H9 (cell line): ENCODE data around the gene NDUFV2. TPM values are rescaled to one million over a fixed set of nuclear protein-coding genes. Genes with fewer than 3 reads are reported as not detected.

Source experiments
- DNase-seq: peaks from one replicate; pipeline ENCODE4 v3.0.0-alpha.2; 2017
- H2AFZ ChIP-seq: one replicate; pipeline ENCODE4 v1.6.1; 2013; ENCODE audit warnings: mild to moderate bottlenecking, low read length, control low read depth, moderate library complexity
- H2AK5ac ChIP-seq: 2 replicates; pipeline ENCODE4 v1.6.1; 2013; ENCODE audit warnings: low read length, control low read depth, mixed read lengths; ENCODE audit not compliant: insufficient read length
- H2BK120ac ChIP-seq: one replicate; pipeline ENCODE4 v1.6.1; 2013; ENCODE audit warnings: low read depth, mild to moderate bottlenecking, low read length, control low read depth, inconsistent platforms; ENCODE audit not compliant: poor library complexity, severe bottlenecking
- H2BK12ac ChIP-seq: 2 replicates; pipeline ENCODE4 v1.6.1; 2013; ENCODE audit warnings: low read length, control low read depth, mixed read lengths, low read depth; ENCODE audit not compliant: insufficient read length
- H2BK15ac ChIP-seq: 2 replicates; pipeline ENCODE4 v1.6.1; 2013; ENCODE audit warnings: low read depth, low read length, control low read depth
- H2BK20ac ChIP-seq: one replicate; pipeline ENCODE4 v1.6.1; 2013; ENCODE audit warnings: low read depth, mild to moderate bottlenecking, low read length, control low read depth, inconsistent platforms; ENCODE audit not compliant: poor library complexity, severe bottlenecking
- H2BK5ac ChIP-seq: 2 replicates; pipeline ENCODE4 v1.6.1; 2013; ENCODE audit warnings: low read length, control low read depth, mixed read lengths; ENCODE audit not compliant: insufficient read length
- H3K14ac ChIP-seq: 2 replicates; pipeline ENCODE4 v1.6.1; 2013; ENCODE audit warnings: low read length, control low read depth; ENCODE audit not compliant: insufficient read depth
- H3K18ac ChIP-seq: 2 replicates; pipeline ENCODE4 v1.6.1; 2013; ENCODE audit warnings: low read depth, mild to moderate bottlenecking, mixed read lengths, low read length, control low read depth; ENCODE audit not compliant: insufficient read length
- H3K23ac ChIP-seq: 2 replicates; pipeline ENCODE4 v1.6.1; 2013; ENCODE audit warnings: low read length, control low read depth, mixed read lengths, low read depth; ENCODE audit not compliant: insufficient read length
- H3K23me2 ChIP-seq: 2 replicates; pipeline ENCODE4 v1.6.1; 2013; ENCODE audit warnings: low read depth, mild to moderate bottlenecking, mixed read lengths, low read length, control low read depth; ENCODE audit not compliant: insufficient read length, poor library complexity, severe bottlenecking
- H3K27ac ChIP-seq: 2 replicates; pipeline ENCODE4 v1.5.1; 2013; ENCODE audit warnings: low read length, control low read depth, mixed read lengths, low read depth; ENCODE audit not compliant: insufficient read length
- H3K27me3 ChIP-seq: 2 replicates; pipeline ENCODE4 v1.6.1; 2013; ENCODE audit warnings: low read length, control low read depth, inconsistent platforms; ENCODE audit not compliant: insufficient read depth
- H3K4ac ChIP-seq: 2 replicates; pipeline ENCODE4 v1.6.1; 2013; ENCODE audit warnings: low read depth, mild to moderate bottlenecking, control low read depth, inconsistent platforms, low read length, moderate library complexity
- H3K4me1 ChIP-seq: 2 replicates; pipeline ENCODE4 v1.6.1; 2013; ENCODE audit warnings: low read length, control low read depth, inconsistent platforms; ENCODE audit not compliant: insufficient read depth
- H3K4me2 ChIP-seq: 2 replicates; pipeline ENCODE4 v1.6.1; 2013; ENCODE audit warnings: low read length, control low read depth, mixed read lengths; ENCODE audit not compliant: insufficient read length, insufficient read depth
- H3K56ac ChIP-seq: 2 replicates; pipeline ENCODE4 v1.6.1; 2013; ENCODE audit warnings: low read depth, mild to moderate bottlenecking, mixed read lengths, low read length, control low read depth; ENCODE audit not compliant: insufficient read length
- H3K79me1 ChIP-seq: 2 replicates; pipeline ENCODE4 v1.6.1; 2013; ENCODE audit warnings: low read depth, mild to moderate bottlenecking, moderate library complexity, low read length, control low read depth, inconsistent platforms; ENCODE audit not compliant: insufficient read depth, poor library complexity, severe bottlenecking
- H3K79me2 ChIP-seq: 2 replicates; pipeline ENCODE4 v1.6.1; 2013; ENCODE audit warnings: low read length, control low read depth, inconsistent platforms; ENCODE audit not compliant: insufficient read depth
- H3K9ac ChIP-seq: 2 replicates; pipeline ENCODE4 v1.6.1; 2013; ENCODE audit warnings: low read length, control low read depth, mixed read lengths; ENCODE audit not compliant: insufficient read length; ENCODE audit errors: extremely low read depth
- H3K9me3 ChIP-seq: one replicate; pipeline ENCODE4 v1.6.1; 2013; ENCODE audit warnings: low read depth, low read length, inconsistent platforms; ENCODE audit not compliant: control insufficient read depth
- H3T11ph ChIP-seq: one replicate; pipeline ENCODE4 v1.6.1; 2013; ENCODE audit warnings: mild to moderate bottlenecking, low read length, control low read depth, inconsistent platforms
- H4K20me1 ChIP-seq: one replicate; pipeline ENCODE4 v1.6.1; 2013; ENCODE audit not compliant: control insufficient read depth, insufficient read length, insufficient read depth
- H4K5ac ChIP-seq: 2 replicates; pipeline ENCODE4 v1.6.1; 2013; ENCODE audit warnings: low read depth, mild to moderate bottlenecking, mixed read lengths, low read length, control low read depth; ENCODE audit not compliant: insufficient read length
- H4K8ac ChIP-seq: replicated peaks from 2 replicates; pipeline ENCODE4 v1.6.1; 2013; ENCODE audit warnings: low read length, control low read depth, mixed read lengths, low read depth; ENCODE audit not compliant: insufficient read length
- H4K91ac ChIP-seq: 2 replicates; pipeline ENCODE4 v1.6.1; 2013; ENCODE audit warnings: low read depth, mild to moderate bottlenecking, moderate library complexity, mixed read lengths, low read length, control low read depth; ENCODE audit not compliant: insufficient read length
- H3K27ac Mint-ChIP-seq, 3 experiments: 2 replicates in 2 of 3; 3 replicates in 1 of 3; pipeline ENCODE4 v1.8.0; 2020 to 2021; ENCODE audit warnings: mixed read lengths in 3 of 3, mild to moderate bottlenecking in 1 of 3, moderate library complexity in 1 of 3
- H3K27me3 Mint-ChIP-seq: 2 replicates; pipeline ENCODE4 v1.8.0; 2021; ENCODE audit warnings: low read depth, mild to moderate bottlenecking, moderate library complexity, mixed read lengths
- H3K36me3 Mint-ChIP-seq, 3 experiments: 2 replicates in 2 of 3; 3 replicates in 1 of 3; pipeline ENCODE4 v1.8.0; 2020 to 2021; ENCODE audit warnings: low read depth in 3 of 3, mixed read lengths in 3 of 3; ENCODE audit not compliant: insufficient read depth in 1 of 3
- H3K4me1 Mint-ChIP-seq, 2 experiments: 2 replicates each; pipeline ENCODE4 v1.8.0; 2020; ENCODE audit warnings: mixed read lengths in 2 of 2
- H3K4me3 Mint-ChIP-seq, 2 experiments: 2 replicates in 1 of 2; 3 replicates in 1 of 2; pipeline ENCODE4 v1.8.0; 2020 to 2021; ENCODE audit warnings: mild to moderate bottlenecking in 2 of 2, mixed read lengths in 2 of 2, moderate library complexity in 1 of 2
- H3K9me3 Mint-ChIP-seq, 2 experiments: 2 replicates in 1 of 2; 3 replicates in 1 of 2; pipeline ENCODE4 v1.8.0; 2020; ENCODE audit warnings: mild to moderate bottlenecking in 2 of 2, mixed read lengths in 2 of 2, moderate library complexity in 1 of 2
- CTCF ChIP-seq: fragments of 200-600 bp; sonication (generic); conservative IDR thresholded peaks from 3 replicates; pipeline ENCODE4 v1.8.0; 2021; ENCODE audit warnings: antibody characterized with exemption, mild to moderate bottlenecking
- WGBS: extraction: QIAGEN DNeasy Blood & Tissue Kit; methylation state at CpG from one replicate; pipeline ENCODE4 v1.1.7; 2013; ENCODE audit warnings: missing lambda C conversion rate, low lambda C conversion rate, mixed read lengths; ENCODE audit not compliant: insufficient read length; ENCODE audit errors: extremely low coverage; 5-methylcytosine and 5-hydroxymethylcytosine counted together
- total RNA-seq: library from RNA; stranded (reverse); gene quantifications from 2 replicates; pipeline ENCODE4 v1.2.1, GENCODE V29; 2021

Gene NDUFV2
- total RNA-seq, 1 experiment from 2014 or later, result 206 TPM

DNA sequence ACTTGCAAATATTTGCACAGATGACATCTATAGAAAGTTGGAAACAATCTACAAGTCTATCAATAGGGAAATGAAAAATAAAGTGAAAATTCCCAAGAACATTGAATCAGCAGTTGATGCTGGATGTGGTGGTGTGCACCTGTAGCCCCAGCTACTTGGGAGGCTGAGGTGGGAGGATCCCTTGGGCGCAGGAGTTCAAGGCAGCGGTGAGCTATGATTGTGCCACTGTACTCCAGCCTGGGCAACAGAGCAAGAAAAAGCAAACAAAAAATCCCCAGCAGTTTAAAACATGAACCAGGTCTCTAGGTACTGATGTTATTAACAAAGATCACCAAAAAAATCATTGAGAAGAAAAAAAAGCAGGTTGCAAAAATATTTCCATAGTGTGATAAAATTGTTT lies 15.4 kb upstream of the NDUFV2 start:
- Histone ChIP-seq H3K14ac (no peak overlapping the region), H2AK5ac (no peak overlapping the region), H3K9ac (no peak overlapping the region), H3K18ac (no peak overlapping the region), H3K9me3 (no peaks in the 10 kb centered on the region), H2BK20ac (no peak overlapping the region), H3K23ac (no peak overlapping the region), H2BK15ac (no peak overlapping the region), H3K4me2 (no peak overlapping the region), H4K8ac (no peak overlapping the region), H3T11ph (no peak overlapping the region), H3K27ac (no peak overlapping the region), H3K79me1 (no peaks in the 10 kb centered on the region), H3K56ac (no peak overlapping the region), H3K79me2 (no peaks in the 10 kb centered on the region), H3K27me3 (no peaks in the 10 kb centered on the region), H4K91ac (no peak overlapping the region), H4K5ac (no peak overlapping the region), H3K4me1 (no peaks in the 10 kb centered on the region), H2AFZ (no peak overlapping the region), H2BK120ac (no peak overlapping the region), H2BK12ac (no peak overlapping the region), H3K4ac (no peak overlapping the region), H4K20me1 (no peaks in the 10 kb centered on the region), H2BK5ac (no peak overlapping the region), H3K23me2 (peaks cover 2% of the 10 kb centered on the region)
- Mint-ChIP-seq H3K27me3 (no peaks in the 10 kb centered on the region), H3K36me3 (no peaks in the 10 kb centered on the region), H3K9me3 (no peaks in the 10 kb centered on the region), H3K4me1 (no peaks in the 10 kb centered on the region), H3K27ac (no peak overlapping the region), H3K4me3 (no peak overlapping the region)
- WGBS, result no CpG with 5 or more reads among the region's 2 CpGs
- TF ChIP-seq CTCF, result no peak
- DNase-seq, result no peak
